HT-29 (cell line): ENCODE data around the gene ANKRD52. TPM values are rescaled to one million over a fixed set of nuclear protein-coding genes. Genes with fewer than 3 reads are reported as not detected.
"Not testable (repeated sequence)": the region's sequence is repeated elsewhere in the genome, so short reads cannot be mapped to it uniquely, and the experiment has no call there.

Source experiments
- DNase-seq: peaks from one replicate; pipeline ENCODE4 v3.0.0-alpha.2; 2015; ENCODE audit warnings: low spot score
- total RNA-seq: library from RNA; depleted of rRNA; stranded (reverse); fragments of >200 nt; shearing (Covaris generic); gene quantifications from 2 replicates; pipeline ENCODE4 v1.2.3, GENCODE V29; 2014

ANKRD52 gene
- total RNA-seq, 1 experiment from 2014 or later: 13.4 TPM

DNA sequence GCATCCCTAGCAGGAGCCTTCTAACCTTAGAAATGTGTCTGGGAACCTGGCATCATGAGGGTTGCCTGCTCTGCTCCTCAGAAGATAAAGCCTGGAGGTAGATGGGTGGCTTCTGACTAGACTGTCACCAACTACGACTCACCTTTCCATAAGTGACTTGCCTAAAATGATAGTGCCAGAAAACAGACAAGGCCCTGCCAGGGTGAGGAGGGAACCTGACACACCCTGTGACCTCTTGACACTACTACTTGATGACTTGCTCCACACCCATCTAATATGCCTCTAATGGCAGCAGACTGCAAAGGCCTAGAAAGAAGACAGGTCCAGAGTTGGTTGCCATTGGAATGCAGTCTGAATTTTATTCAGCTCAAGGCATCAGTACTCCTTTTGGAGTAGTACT is 45.8 kb downstream of the ANKRD52 start:
- DNase-seq: no peak

DNA sequence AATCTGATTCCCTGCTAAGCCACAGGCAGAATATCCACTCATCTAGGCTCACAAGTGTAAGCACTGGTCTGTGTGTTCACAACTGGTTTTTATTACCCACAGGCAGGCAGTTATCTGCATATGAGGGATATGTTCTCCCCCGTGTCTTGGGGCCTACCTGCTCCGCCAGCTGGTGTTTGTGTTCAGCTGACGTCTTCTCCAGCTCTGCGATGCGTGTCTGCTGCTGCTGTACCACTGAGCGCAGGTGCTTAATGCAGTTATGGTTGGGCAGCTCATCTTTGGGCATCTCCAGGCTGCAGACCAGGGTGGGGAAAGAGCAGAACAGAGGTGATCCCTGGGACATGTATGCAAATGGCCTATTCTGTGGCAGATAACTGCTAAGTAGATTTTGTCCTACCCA is 50.2 kb downstream of the ANKRD52 start:
- DNase-seq: no peak

DNA sequence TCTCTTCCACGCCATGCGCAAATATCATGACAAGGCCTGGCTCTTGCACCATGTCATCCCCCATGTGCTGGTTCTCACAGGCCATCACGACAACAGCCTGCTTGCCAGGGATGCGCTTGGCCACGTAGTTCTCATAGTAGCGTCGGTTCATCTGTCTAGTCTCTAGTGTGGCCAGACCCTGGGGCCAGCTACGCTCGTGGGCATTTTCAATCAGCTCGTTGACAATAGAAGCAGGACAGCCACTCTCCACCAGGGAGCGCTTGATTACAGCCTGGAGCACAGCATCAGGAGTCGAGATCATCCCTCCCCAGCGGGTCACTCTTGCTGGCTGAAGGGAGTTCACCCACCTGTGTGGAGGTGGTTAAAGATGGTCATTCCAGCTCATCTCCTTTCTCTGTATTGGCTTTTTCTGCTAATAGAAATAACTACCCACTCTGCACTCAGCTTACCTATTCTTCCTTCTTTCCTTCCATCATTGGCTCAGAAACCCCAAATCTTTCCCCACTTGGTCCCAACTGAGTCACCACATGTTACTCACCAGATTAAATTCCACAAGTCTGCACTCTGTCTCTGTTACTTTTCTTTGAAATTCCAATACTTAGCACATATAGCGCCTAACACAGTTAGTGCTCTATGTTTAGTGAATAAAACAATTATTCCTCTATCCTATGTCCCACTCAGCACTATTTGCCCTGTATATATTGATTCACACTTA is 51.6 kb downstream of the ANKRD52 start:
- DNase-seq: peak; percentile 70

DNA sequence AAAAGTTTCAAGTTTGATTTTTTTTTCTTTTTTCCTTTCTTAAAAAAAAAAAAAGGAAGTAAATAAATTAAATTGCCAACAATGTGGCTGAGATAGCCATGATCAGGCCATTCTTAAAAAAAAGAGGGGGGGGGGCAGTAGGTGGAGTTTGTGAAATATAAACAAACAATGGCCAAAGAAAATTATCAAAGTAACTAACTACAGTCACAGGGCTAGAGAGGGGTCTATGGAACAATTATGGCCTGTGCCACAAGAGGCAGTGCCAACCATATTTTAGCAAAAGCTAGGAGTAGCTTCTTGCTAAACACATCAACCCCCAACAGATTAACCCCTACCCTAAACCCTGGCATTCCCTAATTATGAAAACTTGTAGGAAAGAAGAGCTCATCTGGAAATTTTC is 52.7 kb downstream of the ANKRD52 start:
- no peak for DNase-seq

DNA sequence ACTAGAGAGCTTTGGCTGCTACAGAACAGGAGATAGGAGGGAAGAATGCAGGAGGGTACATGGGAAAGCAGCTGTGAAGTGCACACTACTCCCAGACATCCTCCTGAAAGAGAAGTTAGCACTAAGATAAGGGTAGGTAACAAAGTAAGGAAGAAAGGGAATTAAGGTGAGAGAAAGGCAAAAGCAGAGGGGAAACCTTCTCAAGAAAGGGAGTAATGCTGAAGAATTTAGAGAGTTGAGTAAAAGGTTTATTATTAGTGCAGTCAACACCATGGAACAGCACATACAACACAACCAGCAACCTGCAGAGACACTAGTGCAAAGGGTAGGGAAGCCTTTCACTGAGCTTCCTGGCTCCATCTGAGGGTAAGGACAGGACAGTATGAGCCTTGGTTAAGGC is 53.9 kb downstream of the ANKRD52 start:
- no peak for DNase-seq

DNA sequence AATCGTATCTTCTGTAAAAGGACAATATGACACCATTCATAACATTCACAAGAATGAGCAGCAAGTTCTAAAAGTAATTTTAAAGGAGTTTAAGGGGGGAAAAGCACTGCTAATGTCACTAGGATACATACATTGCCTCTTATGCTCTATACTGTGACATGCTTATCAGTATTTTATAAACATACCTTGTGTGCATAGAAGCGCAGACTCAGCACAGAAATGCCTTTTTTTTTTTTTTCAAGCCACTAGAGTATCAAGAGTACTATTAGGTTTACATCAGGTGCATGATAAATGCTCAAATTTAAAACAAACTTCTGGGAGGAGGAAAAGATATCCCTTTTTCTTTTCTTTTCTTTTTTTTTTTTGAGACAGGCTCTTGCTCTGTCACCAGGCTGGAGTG is 55.3 kb downstream of the ANKRD52 start:
- DNase-seq: no peak

DNA sequence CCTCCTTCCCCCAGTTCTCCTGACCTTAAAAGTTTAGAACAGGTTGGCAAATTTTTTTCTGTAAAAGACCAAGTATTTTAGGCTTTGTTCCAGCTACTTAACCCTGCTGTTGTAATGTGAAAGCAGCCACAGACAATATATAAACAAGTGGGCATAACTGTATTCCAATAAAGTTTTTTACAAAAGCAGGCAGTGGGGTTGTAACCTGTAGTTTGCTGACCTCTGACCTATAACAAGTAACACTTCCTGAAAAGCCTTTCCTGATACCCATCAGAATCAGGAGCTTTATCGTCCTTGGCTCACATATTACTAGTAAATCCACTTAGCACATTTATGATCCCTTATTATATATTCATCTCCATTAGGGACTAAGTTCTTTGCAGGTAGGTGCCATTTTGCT is 55.8 kb downstream of the ANKRD52 start:
- peak; percentile 7 for DNase-seq

DNA sequence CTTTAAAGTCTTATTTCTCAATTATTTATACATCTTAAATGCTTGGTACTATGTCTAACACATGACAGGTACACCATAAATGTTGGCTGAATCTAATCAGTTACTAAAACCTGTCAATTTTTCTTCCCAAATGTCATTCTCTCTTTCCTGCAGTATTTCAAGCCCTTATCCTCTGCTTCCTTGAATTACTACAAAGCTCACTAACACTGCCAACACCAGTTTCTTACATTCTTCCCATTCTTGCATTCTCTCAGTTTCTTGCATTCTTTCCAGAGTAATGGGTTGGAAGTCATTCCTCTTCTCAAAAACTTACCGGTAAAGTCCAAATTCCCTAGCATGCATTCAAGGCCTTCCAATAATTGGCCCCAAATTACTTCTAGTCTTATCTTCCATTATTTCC is 59.3 kb downstream of the ANKRD52 start:
- no peak for DNase-seq

DNA sequence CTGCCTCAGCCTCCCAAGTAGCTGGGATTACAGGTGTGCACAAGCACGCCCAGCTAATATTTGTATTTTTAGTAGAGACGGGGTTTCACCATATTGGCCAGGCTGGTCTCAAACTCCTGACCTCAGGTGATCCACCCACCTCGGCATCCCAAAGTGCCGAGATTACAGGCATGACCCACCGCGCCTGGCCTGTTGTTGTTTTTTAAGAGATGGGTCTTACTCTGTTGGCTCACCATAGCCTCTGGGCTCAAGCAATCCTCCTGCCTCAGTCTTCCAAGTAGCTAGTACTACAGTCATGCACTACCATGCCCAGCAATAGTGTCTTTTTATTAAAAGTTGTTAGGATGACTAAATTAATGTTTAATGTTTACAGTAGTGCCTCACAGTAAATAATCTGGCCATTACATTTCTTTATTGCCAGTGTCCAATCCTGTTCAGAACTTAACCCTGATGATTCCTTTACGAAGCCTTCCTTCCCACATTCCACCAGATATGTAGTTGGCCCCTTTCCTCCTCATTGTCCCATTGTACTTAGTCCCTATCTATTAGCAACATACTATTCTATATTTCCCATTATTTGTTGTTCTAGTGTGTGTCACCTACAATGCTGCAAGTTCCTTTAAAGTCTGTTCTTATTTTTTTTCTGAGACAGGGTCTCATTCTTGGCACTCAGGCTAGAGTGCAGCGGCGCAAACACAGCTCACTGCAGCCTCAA is 60.1 kb downstream of the ANKRD52 start:
- DNase-seq: no peak

DNA sequence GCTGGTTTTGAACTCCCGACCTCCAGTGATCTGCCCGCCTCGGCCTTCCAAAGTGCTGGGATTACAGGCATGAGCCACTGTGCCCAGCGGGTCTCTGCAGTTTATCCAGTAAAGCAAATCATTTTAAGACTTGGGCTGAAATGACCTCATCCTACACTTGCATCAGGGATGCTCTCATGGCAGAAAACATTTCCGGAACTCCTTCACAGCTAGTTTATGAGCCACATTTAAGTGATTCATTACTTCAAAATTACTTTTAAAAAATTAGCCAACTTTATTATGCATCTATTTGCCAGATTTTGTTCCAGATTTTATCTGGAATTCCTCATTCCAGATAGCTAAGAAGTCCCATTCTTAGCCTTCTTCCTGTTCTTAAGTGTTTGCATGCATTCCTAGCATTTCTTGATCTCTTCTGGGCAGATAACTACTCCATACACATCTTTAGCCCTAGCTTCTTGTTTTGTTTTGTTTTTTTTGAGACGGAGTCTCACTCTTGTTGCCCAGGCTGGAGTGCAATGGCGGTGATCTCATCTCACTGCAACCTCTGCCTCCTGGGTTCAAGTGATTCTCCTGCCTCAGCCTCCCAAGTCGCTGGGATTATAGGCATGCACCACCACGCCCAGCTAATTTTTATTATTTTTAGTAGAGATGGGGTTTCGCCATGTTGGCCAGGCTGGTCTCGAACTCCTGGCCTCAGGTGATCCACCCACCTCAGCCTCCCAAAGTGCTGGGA is 61.2 kb downstream of the ANKRD52 start:
- not testable (repeated sequence) for DNase-seq

DNA sequence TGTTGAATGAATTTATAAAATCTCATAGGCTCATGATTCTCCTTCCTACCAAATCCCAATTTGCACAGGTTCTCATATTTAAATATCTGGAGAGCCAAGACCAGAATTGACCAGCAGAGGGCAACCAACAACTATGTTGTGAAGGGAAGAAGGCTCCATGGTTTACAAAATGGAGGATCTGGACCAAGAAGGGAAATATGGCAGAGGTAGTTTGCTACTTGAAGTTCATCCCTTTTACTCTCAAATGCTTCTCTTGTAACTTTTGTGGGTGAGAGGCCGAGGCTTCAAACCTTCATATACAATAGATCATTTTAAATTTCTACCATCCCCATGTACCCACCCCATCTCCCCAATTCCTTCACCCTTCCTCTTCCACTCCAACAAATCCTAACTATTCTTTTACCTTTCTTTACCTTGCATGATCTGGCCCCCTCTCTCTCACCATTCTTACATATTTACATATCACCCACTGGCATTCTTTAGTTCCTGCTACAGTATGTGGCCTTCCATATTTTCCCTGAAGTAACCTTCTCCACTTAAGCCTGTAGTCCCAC is 65.1 kb downstream of the ANKRD52 start:
- DNase-seq: peak; percentile 91

DNA sequence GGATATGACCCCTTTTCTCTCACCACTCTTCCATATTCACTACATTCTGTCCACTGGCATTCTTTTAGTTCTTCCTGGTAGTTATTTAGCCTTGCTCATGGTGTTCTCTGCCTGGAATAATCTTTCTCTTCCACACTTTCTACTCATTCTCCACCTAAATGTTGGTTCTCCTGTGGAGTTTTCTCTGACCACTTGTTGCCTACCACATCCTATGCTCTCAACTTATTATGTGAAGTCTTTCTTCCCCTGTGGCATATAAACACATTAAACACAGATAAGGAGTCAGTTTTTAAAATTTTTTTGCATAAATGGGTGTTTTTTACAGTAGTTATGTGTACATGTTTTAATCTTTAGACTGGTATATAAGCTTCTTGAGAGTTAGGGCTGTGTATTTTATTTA is 65.6 kb downstream of the ANKRD52 start:
- no peak for DNase-seq

DNA sequence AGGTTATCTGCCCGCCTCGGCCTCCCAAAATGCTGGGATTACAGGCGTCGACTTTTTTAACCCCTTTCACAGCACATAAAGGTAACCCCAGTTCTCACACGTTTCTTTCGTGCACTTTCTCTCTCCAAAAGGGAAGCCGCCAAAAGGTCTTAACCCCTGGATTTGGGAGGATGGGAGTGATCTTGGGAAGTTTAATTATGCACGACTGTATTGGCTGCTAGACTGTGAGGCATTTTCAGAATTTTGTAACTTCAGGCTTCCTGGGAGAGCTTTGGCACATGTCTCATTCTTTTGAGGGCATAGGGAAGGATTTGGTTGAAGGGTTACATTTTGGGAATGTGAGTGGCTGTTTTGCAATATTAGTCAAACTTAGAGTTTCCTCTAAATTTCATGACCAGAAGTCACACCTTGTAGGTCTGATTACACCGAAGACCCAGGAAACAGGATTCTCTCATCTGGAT is 67.5 kb downstream of the ANKRD52 start:
- DNase-seq: peak; percentile 39

DNA sequence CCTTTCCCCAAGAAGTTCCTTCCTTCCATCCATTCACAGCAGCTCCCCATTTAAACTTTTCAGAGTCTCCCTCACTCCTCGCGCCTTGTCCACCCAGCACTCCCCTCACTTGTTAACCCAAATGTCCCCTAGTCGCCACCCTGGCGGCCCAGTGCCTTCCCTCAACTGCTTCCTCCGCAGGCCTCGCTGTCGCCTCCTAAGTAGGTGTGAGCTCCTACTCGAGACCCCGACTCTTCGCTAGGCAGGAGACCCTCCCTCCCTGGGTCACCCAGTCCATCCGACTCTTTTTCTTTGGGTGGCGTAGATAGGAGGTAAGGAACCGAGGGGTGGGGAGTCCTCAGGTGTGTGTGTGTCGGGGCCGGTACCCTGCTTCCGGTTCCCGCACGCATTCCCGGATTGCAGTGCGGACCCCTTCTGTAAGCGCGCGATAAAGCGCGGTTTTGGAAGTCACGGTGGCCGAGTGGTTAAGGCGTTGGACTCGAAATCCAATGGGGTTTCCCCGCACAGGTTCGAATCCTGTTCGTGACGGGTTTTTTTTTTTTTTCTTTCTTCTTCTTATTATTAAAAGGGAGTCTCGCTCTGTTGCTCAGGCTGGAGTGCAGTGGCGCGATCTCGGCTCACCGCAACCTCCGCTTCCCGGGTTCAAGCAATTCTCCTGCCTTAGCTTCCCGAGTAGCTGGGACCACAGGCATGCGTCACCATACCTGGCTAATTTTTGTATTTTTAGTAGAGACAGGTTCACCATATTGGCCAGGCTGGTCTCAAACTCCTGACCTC is 68.1 kb downstream of the ANKRD52 start:
- DNase-seq: peak; percentile 95

DNA sequence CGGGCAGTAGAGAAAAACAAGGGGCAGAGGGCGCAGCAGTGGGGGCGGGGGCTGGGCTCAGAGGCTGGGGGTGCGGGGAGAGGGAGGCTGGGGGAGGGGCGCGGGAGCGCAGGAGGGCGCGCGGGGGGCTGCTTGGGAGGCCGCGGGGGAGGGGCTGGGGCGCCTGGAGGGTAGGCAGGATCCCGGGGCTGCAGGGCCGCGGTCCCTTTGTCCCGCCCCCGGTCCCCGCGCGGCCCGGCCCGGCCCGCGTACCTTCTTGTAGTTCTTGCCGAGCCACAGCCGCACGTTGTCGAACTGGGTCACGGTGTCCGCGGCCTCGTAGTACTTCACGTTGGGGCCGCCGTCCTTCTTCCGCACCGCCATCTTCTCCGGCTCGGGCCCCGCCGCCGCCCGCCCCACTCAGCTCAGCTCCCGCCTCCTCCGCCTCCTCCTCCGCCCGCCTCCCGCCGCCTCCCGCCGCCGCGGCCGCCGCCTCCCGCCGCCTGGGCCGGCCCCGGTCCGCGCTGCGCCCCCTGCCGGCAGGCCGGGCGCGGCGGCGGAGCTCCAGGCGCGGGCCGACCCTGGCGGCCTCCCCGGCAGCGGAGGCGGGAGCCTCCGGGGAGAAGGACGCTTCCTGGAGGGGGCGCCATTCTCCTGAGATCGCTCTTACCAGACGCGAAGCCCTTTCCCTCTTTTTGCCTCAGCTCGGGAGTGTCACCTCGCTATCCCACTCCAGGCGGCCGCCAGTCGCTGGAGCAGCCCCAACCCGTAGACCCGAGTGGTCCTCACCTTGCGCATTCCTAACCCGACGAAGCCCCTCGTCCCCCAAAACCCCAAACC is 68.9 kb downstream of the ANKRD52 start, which contains the start of gene SMARCC2:
SMARCC2 (minus strand) TSS at position 385 of the 819 bp plus-strand sequence; CDS start at position 363, 22 bp downstream.
- peak; percentile 91 for DNase-seq

DNA sequence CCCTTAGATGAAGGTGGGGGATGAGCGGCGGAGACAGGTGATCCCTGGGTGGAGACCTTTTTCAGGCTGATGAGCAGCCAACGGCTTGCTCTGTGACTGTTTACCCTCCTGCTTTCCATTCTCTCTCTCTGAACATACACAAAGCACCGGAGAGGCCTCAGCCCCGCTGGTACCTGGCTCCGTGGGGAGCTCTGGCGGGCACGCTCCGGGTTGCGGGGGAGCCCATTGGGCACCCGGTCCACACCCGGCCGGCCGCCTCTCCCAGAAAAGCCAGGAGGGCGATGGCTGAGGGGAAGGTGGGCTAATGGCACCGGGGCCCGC is 69.4 kb downstream of the ANKRD52 start:
- no peak for DNase-seq

DNA sequence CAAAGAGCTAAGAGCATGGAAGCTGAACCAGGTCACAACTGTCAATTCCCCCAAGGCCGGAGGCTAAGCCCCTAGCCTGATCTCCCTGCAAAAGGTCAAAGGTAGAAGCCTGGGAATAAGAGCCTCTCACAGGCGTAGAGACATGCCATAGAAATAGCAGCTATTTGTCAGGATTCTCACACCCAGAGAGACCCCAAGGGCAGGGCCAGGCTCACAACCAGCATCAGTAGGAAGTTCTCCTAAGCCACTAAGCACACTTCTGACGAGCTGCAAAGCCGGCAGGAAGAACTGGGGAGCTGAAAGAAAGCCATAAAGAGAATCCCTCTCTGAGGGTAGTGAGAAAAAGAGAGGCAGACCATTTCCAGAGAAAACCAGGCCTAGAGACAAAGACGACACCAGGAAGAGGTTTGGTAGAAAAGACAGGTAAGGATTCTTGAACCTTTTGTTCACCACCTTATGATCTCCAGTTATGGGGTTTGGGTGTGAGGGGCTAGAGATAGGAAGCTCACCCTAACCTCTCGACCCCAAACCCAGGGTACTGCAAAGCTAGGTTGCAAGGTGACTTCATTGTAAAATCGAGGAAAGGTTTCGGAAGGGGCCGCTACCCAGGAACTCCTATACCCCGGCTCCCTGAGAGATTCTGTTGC is 69.9 kb downstream of the ANKRD52 start:
- no peak for DNase-seq
